ENCODE results near the gene UBTD1. TPM values are rescaled to one million over a fixed set of nuclear protein-coding genes. Genes with fewer than 3 reads are reported as not detected.

Gene UBTD1
- total and polyA plus RNA-seq, 5 donors from 2014 or later: 0.22 to 2.2 (median 1.8) TPM

DNA sequence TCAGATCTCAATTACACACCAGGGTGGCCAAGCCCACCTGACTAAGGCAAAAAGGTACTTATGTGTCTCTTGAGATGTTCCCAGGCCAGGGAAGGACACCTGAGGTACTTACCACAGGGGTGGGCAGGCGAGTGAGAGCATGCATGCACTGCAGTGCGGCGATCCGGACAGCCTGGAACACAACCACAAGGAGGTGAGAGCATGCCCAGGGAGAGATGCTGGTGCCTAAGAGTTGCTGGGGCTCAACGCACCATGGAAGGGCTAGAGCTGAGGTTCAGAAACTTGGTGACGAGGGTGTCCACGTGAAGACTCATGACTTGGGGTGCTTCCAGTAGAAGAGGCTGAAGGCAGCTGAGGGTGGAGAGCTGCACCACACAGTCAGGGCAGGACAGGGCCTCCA lies 39.6 kb upstream of the UBTD1 start:
- peaks cover 41% of the 10 kb centered on the region for H3K36me3 Mint-ChIP-seq

DNA sequence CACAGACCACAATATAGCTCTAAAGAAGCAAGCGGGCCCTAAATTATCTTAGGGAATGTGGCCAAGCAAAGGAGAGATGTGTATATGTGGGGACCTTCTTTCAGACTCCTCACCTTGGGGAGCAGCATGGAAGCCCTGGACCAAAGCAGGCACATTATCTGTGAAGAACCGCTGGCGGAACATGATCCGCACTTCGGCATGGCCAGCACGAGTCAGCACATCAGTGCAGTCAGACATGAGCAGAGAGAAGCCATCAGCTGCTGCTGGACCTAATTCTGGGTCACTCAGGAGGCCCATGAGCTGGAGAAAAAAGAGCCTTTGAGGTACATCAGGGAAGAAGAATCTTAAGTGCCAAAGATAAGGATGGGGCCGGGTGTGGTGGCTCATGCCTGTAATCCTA lies 38.8 kb upstream of the UBTD1 start:
- H3K27ac ChIP-seq (ENCODE audit: insufficient read depth, low read length, poor library complexity, severe bottlenecking): no peak overlapping the region
- no peaks in the 10 kb centered on the region for H3K9me3 Mint-ChIP-seq
- H3K36me3 ChIP-seq (ENCODE audit: control insufficient read depth, insufficient read depth, low read length): peaks cover 92% of the 10 kb centered on the region
- no peaks in the 10 kb centered on the region for H3K27me3 ChIP-seq (ENCODE audit: control insufficient read depth, insufficient read depth, low read length)
- H3K4me1 ChIP-seq (ENCODE audit: control insufficient read depth, insufficient read depth, low read length, poor library complexity, severe bottlenecking): no peaks in the 10 kb centered on the region
- H3K27ac Mint-ChIP-seq: no peak overlapping the region
- H3K36me3 Mint-ChIP-seq: peaks cover 45% of the 10 kb centered on the region
- peaks cover 0 to 5% (median 3%) of the 10 kb centered on the region in 4 donors for H3K4me1 Mint-ChIP-seq
- DNase-seq (no peak), ATAC-seq (ENCODE audit: low read depth in 2 of 2) (no peak)
- no peaks in the 10 kb centered on the region for H3K27me3 Mint-ChIP-seq
- H3K4me3 Mint-ChIP-seq: no peak overlapping the region
- no peak overlapping the region for H3K4me3 ChIP-seq (ENCODE audit: low read depth, low read length)
- no peaks in the 10 kb centered on the region for H3K9me3 ChIP-seq (ENCODE audit: control insufficient read depth in 2 of 2, low read length in 2 of 2)

More for the DNA sequence above, 39.6 kb upstream of the UBTD1 start:
- H3K4me1 ChIP-seq (ENCODE audit: control insufficient read depth, insufficient read depth, low read length, poor library complexity, severe bottlenecking): no peaks in the 10 kb centered on the region
- Mint-ChIP-seq H3K27ac (no peak overlapping the region), H3K9me3 (no peaks in the 10 kb centered on the region), H3K4me1 (peaks cover 4 to 8% (median 7%) of the 10 kb centered on the region in 4 donors), H3K4me3 (no peak overlapping the region), H3K27me3 (no peaks in the 10 kb centered on the region)
- H3K27me3 ChIP-seq (ENCODE audit: control insufficient read depth, insufficient read depth, low read length): no peaks in the 10 kb centered on the region
- H3K4me3 ChIP-seq (ENCODE audit: low read depth, low read length): no peak overlapping the region
- ATAC-seq (ENCODE audit: low read depth in 2 of 2): no peak
- peaks cover 89% of the 10 kb centered on the region for H3K36me3 ChIP-seq (ENCODE audit: control insufficient read depth, insufficient read depth, low read length)
- DNase-seq: no peak
- no peaks in the 10 kb centered on the region for H3K9me3 ChIP-seq (ENCODE audit: control insufficient read depth in 2 of 2, low read length in 2 of 2)
- H3K27ac ChIP-seq (ENCODE audit: insufficient read depth, low read length, poor library complexity, severe bottlenecking): no peak overlapping the region

DNA sequence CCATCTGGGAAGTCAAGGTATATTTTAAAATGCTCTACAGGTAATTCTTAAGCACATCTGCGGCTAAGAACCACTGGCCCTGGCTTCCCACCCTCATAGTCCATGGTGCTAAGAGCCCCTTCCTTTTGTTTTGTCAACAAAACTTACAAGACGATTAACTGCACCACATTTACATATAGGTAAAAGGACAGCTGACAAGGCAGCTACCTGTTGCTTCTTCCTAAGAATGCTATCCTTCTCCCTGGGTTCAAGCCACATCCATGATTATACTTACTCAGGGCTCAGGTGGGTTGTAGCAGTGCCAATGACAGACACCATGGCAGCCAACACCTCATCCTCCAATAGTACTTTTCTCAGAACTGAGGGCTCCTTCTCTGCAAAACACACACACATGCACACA lies 36.4 kb upstream of the UBTD1 start:
- H3K4me3 ChIP-seq (ENCODE audit: low read depth, low read length): no peak overlapping the region
- no peaks in the 10 kb centered on the region for H3K4me1 ChIP-seq (ENCODE audit: control insufficient read depth, insufficient read depth, low read length, poor library complexity, severe bottlenecking)
- Mint-ChIP-seq H3K27me3 (no peaks in the 10 kb centered on the region), H3K36me3 (peaks cover 48% of the 10 kb centered on the region), H3K27ac (peak overlapping the region in 1 of 3 donors; percentile 41), H3K9me3 (no peaks in the 10 kb centered on the region), H3K4me1 (peaks cover 0 to 4% (median 2%) of the 10 kb centered on the region in 4 donors), H3K4me3 (no peak overlapping the region)
- H3K36me3 ChIP-seq (ENCODE audit: control insufficient read depth, insufficient read depth, low read length): peaks cover 92% of the 10 kb centered on the region
- DNase-seq: no peak
- no peak overlapping the region for H3K27ac ChIP-seq (ENCODE audit: insufficient read depth, low read length, poor library complexity, severe bottlenecking)
- H3K9me3 ChIP-seq (ENCODE audit: control insufficient read depth in 2 of 2, low read length in 2 of 2): no peaks in the 10 kb centered on the region
- ATAC-seq (ENCODE audit: low read depth in 2 of 2): no peak
- H3K27me3 ChIP-seq (ENCODE audit: control insufficient read depth, insufficient read depth, low read length): no peaks in the 10 kb centered on the region

DNA sequence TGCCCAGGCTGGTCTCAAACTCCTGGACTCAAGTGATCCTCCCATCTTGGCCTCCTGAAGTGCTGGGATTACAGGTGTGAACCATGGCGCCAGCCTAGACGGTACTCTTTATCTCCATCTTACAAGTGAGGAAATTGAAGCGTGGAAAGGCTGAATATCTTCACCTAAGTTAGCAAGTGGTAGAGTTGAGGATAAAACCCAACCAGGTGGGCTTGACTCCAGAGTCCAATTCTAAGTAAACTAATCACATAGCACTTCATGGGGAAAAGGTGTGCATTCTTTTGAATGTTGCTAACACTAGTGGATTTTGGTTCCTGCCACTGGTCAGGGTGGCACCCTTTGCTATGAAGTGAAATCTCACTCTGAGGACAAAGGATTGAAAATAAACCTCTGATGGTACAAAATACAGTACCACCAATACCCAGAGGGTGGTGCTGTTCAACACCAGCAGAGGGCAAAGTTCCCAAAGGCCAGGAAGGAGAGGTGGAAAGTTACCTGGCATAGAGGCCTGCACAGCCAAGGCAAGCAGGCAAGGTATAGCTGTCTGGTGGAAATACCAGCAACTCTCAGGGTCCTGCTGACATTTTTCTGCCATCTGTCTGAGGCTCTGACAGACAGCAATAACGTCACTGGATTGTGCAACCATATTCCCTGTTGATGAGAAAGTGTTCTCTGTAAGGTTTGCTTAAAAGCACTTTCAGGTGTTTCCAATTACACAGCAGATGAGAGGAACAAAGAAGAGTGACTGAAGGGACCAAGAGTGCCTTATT lies 35.2 kb upstream of the UBTD1 start:
- Histone ChIP-seq H3K27ac (ENCODE audit: insufficient read depth, low read length, poor library complexity, severe bottlenecking) (no peak overlapping the region), H3K4me3 (ENCODE audit: low read depth, low read length) (no peak overlapping the region), H3K27me3 (ENCODE audit: control insufficient read depth, insufficient read depth, low read length) (no peaks in the 10 kb centered on the region), H3K4me1 (ENCODE audit: control insufficient read depth, insufficient read depth, low read length, poor library complexity, severe bottlenecking) (no peaks in the 10 kb centered on the region), H3K9me3 (ENCODE audit: control insufficient read depth in 2 of 2, low read length in 2 of 2) (no peaks in the 10 kb centered on the region), H3K36me3 (ENCODE audit: control insufficient read depth, insufficient read depth, low read length) (peaks cover 94% of the 10 kb centered on the region)
- Mint-ChIP-seq H3K4me3 (no peak overlapping the region), H3K9me3 (no peaks in the 10 kb centered on the region), H3K27me3 (no peaks in the 10 kb centered on the region), H3K27ac (peak overlapping the region in 2 of 3 donors; percentile 51 to 60), H3K36me3 (peaks cover 41% of the 10 kb centered on the region), H3K4me1 (peaks cover 0 to 4% (median 0%) of the 10 kb centered on the region in 4 donors)
- ATAC-seq (ENCODE audit: low read depth in 2 of 2) (peak; percentile 49 to 52), DNase-seq (peak; percentile 13 to 53 (median 40))

DNA sequence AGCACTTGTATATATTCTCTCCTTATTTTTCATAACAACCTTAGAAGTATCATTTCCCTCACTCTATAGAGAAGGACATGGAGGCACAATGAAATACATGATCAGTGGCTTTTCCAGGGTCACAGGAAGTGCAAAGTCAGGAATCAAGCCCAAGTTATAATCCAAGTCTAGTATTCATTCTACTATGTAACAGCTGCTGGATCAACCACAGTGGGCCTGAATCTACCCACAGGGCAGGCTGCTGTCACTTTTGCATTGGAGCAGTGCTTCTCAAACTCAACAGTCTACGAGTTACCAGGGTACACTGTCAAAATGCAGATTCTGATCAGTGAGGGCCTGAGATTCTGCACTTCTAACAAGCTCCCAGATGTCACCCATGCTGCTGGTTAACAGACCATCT lies 34.5 kb upstream of the UBTD1 start:
- H3K27me3 Mint-ChIP-seq: no peaks in the 10 kb centered on the region
- H3K27ac Mint-ChIP-seq: peak overlapping the region in 2 of 3 donors; percentile 15 to 60
- H3K36me3 ChIP-seq (ENCODE audit: control insufficient read depth, insufficient read depth, low read length): peaks cover 94% of the 10 kb centered on the region
- no peaks in the 10 kb centered on the region for H3K9me3 ChIP-seq (ENCODE audit: control insufficient read depth in 2 of 2, low read length in 2 of 2)
- H3K4me3 Mint-ChIP-seq: no peak overlapping the region
- no peak overlapping the region for H3K27ac ChIP-seq (ENCODE audit: insufficient read depth, low read length, poor library complexity, severe bottlenecking)
- DNase-seq: no peak
- ATAC-seq (ENCODE audit: low read depth in 2 of 2): no peak
- H3K4me1 Mint-ChIP-seq: peaks cover 0 to 4% (median 0%) of the 10 kb centered on the region in 4 donors
- H3K36me3 Mint-ChIP-seq: peaks cover 35% of the 10 kb centered on the region
- H3K9me3 Mint-ChIP-seq: no peaks in the 10 kb centered on the region
- H3K4me3 ChIP-seq (ENCODE audit: low read depth, low read length): no peak overlapping the region
- no peaks in the 10 kb centered on the region for H3K4me1 ChIP-seq (ENCODE audit: control insufficient read depth, insufficient read depth, low read length, poor library complexity, severe bottlenecking)
- H3K27me3 ChIP-seq (ENCODE audit: control insufficient read depth, insufficient read depth, low read length): no peaks in the 10 kb centered on the region

DNA sequence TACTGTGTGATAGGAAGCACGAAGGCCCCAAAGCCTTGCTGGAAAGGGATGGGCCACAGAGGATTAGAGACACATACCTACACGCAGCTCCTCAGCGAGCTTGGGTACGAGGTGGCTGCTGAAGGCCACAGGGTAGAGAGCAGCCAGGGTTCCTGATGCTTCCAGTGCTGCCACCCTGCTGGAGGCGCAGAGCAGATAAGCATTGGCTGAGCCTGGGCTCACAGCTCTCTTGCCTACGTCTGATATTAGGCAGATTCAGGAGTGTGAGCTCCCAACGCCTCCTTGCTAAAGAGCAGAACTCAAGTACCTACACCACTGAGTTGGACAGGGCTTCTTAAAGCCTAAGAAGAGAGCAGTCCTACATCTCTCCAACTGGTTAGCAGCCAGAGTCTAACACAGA lies 32.7 kb upstream of the UBTD1 start:
- Mint-ChIP-seq H3K9me3 (no peaks in the 10 kb centered on the region), H3K4me1 (peaks cover 0 to 4% (median 0%) of the 10 kb centered on the region in 4 donors), H3K36me3 (peaks cover 27% of the 10 kb centered on the region), H3K27me3 (no peaks in the 10 kb centered on the region), H3K27ac (no peak overlapping the region), H3K4me3 (no peak overlapping the region)
- DNase-seq (no peak), ATAC-seq (ENCODE audit: low read depth in 2 of 2) (no peak)
- H3K9me3 ChIP-seq (ENCODE audit: control insufficient read depth in 2 of 2, low read length in 2 of 2): no peaks in the 10 kb centered on the region
- H3K4me3 ChIP-seq (ENCODE audit: low read depth, low read length): no peak overlapping the region
- peaks cover 93% of the 10 kb centered on the region for H3K36me3 ChIP-seq (ENCODE audit: control insufficient read depth, insufficient read depth, low read length)
- no peaks in the 10 kb centered on the region for H3K27me3 ChIP-seq (ENCODE audit: control insufficient read depth, insufficient read depth, low read length)
- no peak overlapping the region for H3K27ac ChIP-seq (ENCODE audit: insufficient read depth, low read length, poor library complexity, severe bottlenecking)
- H3K4me1 ChIP-seq (ENCODE audit: control insufficient read depth, insufficient read depth, low read length, poor library complexity, severe bottlenecking): no peaks in the 10 kb centered on the region

DNA sequence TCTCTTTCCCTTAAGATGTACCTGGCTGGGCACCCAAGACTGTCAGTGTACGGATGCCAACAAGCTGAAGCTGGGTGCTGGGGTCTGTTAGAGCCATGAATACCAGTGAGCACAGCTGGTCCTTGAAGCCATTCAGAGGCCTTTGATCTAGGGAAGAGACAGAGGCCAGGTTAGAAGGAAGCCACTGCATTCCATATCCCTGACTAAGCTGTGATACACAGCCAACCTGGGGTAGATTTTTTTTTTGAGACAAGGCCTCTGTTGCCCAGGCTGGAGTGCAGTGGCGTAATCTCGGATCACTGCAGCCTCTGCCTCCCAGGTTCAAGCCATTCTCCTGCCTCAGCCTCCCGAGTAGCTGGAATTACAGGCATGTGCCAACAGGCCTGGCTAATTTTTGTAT lies 32.0 kb upstream of the UBTD1 start:
- H3K9me3 ChIP-seq (ENCODE audit: control insufficient read depth in 2 of 2, low read length in 2 of 2): no peaks in the 10 kb centered on the region
- no peaks in the 10 kb centered on the region for H3K27me3 ChIP-seq (ENCODE audit: control insufficient read depth, insufficient read depth, low read length)
- no peak for DNase-seq
- H3K27ac ChIP-seq (ENCODE audit: insufficient read depth, low read length, poor library complexity, severe bottlenecking): no peak overlapping the region
- H3K4me1 ChIP-seq (ENCODE audit: control insufficient read depth, insufficient read depth, low read length, poor library complexity, severe bottlenecking): no peaks in the 10 kb centered on the region
- H3K27me3 Mint-ChIP-seq: no peaks in the 10 kb centered on the region
- peaks cover 85% of the 10 kb centered on the region for H3K36me3 ChIP-seq (ENCODE audit: control insufficient read depth, insufficient read depth, low read length)
- H3K36me3 Mint-ChIP-seq: peaks cover 25% of the 10 kb centered on the region
- H3K4me3 Mint-ChIP-seq: no peak overlapping the region
- H3K4me1 Mint-ChIP-seq: peaks cover 0 to 4% (median 0%) of the 10 kb centered on the region in 4 donors
- ATAC-seq (ENCODE audit: low read depth in 2 of 2): no peak
- no peak overlapping the region for H3K27ac Mint-ChIP-seq
- no peak overlapping the region for H3K4me3 ChIP-seq (ENCODE audit: low read depth, low read length)
- no peaks in the 10 kb centered on the region for H3K9me3 Mint-ChIP-seq

DNA sequence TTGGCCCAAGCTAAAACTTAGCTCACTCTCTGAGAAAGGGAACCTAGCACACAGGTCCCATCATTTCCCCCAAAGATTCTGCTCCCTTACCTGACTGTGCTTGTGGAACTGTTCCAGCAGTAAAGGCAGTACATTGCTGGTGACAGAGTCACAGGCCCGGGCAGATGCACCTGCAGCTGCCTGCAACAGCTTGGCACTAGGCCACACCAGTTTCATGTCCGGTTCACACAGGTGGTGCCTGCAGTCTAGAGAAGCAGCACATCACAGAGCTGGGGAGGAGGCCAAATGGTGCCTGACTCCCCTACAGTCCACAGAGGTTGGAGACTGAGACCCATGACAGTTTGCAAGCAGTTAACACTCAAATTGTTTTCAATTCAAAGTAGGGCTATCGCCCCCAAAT lies 30.6 kb upstream of the UBTD1 start:
- Mint-ChIP-seq H3K4me1 (peaks cover 0 to 4% (median 0%) of the 10 kb centered on the region in 4 donors), H3K36me3 (peaks cover 19% of the 10 kb centered on the region), H3K4me3 (no peak overlapping the region), H3K27me3 (no peaks in the 10 kb centered on the region), H3K27ac (peak overlapping the region in 1 of 3 donors; percentile 74), H3K9me3 (no peaks in the 10 kb centered on the region)
- no peaks in the 10 kb centered on the region for H3K4me1 ChIP-seq (ENCODE audit: control insufficient read depth, insufficient read depth, low read length, poor library complexity, severe bottlenecking)
- H3K36me3 ChIP-seq (ENCODE audit: control insufficient read depth, insufficient read depth, low read length): peaks cover 79% of the 10 kb centered on the region
- H3K9me3 ChIP-seq (ENCODE audit: control insufficient read depth in 2 of 2, low read length in 2 of 2): no peaks in the 10 kb centered on the region
- ATAC-seq (ENCODE audit: low read depth in 2 of 2): no peak
- no peak overlapping the region for H3K27ac ChIP-seq (ENCODE audit: insufficient read depth, low read length, poor library complexity, severe bottlenecking)
- H3K27me3 ChIP-seq (ENCODE audit: control insufficient read depth, insufficient read depth, low read length): no peaks in the 10 kb centered on the region
- H3K4me3 ChIP-seq (ENCODE audit: low read depth, low read length): no peak overlapping the region
- DNase-seq: peak in 1 of 3 donors; percentile 43
